ENCODE data around the gene NEGR1. TPM values are rescaled to one million over a fixed set of nuclear protein-coding genes. Genes with fewer than 3 reads are reported as not detected.

The NEGR1 gene
- total and polyA plus RNA-seq, 10 donors = 0.07 to 1.3 (median 0.54) TPM

DNA sequence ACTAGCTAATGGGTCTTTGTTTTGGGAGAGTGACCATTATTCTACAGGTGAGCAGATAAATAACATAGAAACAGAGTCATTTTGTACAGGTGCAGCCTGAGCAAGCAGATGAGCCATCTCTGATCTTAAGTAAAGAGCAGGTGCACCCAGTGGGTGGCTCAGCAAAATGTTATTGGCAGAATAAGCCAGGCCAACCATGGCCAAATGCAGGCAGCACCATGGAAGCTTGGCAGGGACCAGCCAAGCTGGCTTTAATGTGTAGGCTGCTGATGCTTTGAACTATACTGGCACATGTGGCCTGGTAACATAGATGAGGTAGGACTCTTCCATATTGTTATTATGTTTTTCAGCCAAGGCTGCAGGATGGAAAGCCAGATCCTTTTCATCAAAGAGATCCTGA, 648.2 kb downstream of the NEGR1 start:
- intact Hi-C loops (cut with DNase I; ENCODE audit: low total_unique reads) = no loop called here
- peaks cover 0 to 5% (median 0%) of the 10 kb centered on the region in 8 donors for H3K9me3 ChIP-seq
- no peaks in the 10 kb centered on the region for H3K27me3 ChIP-seq (replicated peaks in 1 of 7)
- TF ChIP-seq POLR2AphosphoS5 (IDR thresholded peaks at IDR 0.05) = no peak
- TF ChIP-seq, protein P1, sequence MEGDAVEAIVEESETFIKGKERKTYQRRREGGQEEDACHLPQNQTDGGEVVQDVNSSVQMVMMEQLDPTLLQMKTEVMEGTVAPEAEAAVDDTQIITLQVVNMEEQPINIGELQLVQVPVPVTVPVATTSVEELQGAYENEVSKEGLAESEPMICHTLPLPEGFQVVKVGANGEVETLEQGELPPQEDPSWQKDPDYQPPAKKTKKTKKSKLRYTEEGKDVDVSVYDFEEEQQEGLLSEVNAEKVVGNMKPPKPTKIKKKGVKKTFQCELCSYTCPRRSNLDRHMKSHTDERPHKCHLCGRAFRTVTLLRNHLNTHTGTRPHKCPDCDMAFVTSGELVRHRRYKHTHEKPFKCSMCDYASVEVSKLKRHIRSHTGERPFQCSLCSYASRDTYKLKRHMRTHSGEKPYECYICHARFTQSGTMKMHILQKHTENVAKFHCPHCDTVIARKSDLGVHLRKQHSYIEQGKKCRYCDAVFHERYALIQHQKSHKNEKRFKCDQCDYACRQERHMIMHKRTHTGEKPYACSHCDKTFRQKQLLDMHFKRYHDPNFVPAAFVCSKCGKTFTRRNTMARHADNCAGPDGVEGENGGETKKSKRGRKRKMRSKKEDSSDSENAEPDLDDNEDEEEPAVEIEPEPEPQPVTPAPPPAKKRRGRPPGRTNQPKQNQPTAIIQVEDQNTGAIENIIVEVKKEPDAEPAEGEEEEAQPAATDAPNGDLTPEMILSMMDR (IDR thresholded peaks at IDR 0.05 in 8 of 11, conservative IDR thresholded peaks at IDR 0.05 in 3 of 11) = no peak
- no peak for TF ChIP-seq POLR2A (IDR thresholded peaks at IDR 0.05)
- H3K27ac ChIP-seq = no peak overlapping the region
- no peak for DNase-seq
- H3K4me1 ChIP-seq = no peaks in the 10 kb centered on the region
- no peaks in the 10 kb centered on the region for H3K36me3 ChIP-seq
- no peak overlapping the region for H3K4me3 ChIP-seq

DNA sequence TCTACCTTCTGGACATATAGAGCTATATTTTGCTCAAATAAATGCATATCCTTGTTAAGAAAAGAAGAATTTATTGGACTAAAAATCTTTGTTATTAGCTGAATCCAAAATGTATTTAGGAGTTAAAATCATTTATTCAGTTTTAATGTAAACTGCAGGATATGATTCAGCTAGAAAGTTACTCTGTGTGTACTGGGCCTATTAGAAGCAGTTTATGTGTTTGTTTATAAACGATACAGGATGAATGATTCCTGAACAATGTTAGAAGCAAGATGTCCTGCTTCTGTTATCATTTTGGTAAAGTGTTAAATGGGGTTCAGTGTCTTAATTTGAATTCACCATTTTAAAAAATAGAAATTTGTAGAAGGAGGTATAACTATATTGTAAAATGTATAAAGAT, 652.3 kb downstream of the NEGR1 start:
- Histone ChIP-seq H3K9me3 (peaks cover 0 to 32% (median 0%) of the 10 kb centered on the region in 8 donors), H3K36me3 (no peaks in the 10 kb centered on the region), H3K4me3 (no peak overlapping the region), H3K27ac (no peak overlapping the region), H3K27me3 (replicated peaks in 1 of 7) (no peaks in the 10 kb centered on the region), H3K4me1 (no peaks in the 10 kb centered on the region)
- TF ChIP-seq, protein P1 (IDR thresholded peaks at IDR 0.05 in 8 of 11, conservative IDR thresholded peaks at IDR 0.05 in 3 of 11) = no peak
- TF ChIP-seq POLR2AphosphoS5 (IDR thresholded peaks at IDR 0.05) (no peak), POLR2A (IDR thresholded peaks at IDR 0.05) (no peak)
- intact Hi-C loops (cut with DNase I; ENCODE audit: low total_unique reads) = no loop called here
- DNase-seq = no peak
- WGBS, 5 donors = 81 to 92% (median 89%) methylated on average over 1 of the region's 1 CpG

DNA sequence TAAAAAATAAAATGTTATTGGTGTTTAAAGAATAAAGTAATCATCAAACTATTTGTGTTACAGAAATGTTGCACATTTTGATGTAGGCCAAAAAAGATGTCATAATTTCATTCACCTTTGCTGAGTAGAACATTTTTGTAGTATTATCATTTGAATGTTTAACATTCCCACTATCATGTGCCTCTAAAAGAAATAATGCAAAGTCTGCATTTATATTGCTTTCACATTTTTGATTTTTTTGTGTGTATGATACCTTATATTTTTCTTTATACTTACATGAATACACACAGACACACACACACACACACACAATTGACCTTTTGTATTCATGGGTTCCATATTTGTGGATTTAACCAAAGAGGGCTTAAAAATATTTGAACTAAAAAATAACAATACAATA, 657.3 kb downstream of the NEGR1 start:
- Histone ChIP-seq H3K4me3 (no peak overlapping the region), H3K27me3 (replicated peaks in 1 of 7) (no peaks in the 10 kb centered on the region), H3K36me3 (no peaks in the 10 kb centered on the region), H3K4me1 (no peaks in the 10 kb centered on the region), H3K27ac (no peak overlapping the region), H3K9me3 (peaks cover 0 to 29% (median 0%) of the 10 kb centered on the region in 8 donors)
- TF ChIP-seq POLR2A (IDR thresholded peaks at IDR 0.05) = no peak
- TF ChIP-seq, protein P1 (IDR thresholded peaks at IDR 0.05 in 8 of 11, conservative IDR thresholded peaks at IDR 0.05 in 3 of 11) = no peak
- TF ChIP-seq POLR2AphosphoS5 (IDR thresholded peaks at IDR 0.05) = no peak
- intact Hi-C loops (cut with DNase I; ENCODE audit: low total_unique reads) = no loop called here
- DNase-seq = no peak

DNA sequence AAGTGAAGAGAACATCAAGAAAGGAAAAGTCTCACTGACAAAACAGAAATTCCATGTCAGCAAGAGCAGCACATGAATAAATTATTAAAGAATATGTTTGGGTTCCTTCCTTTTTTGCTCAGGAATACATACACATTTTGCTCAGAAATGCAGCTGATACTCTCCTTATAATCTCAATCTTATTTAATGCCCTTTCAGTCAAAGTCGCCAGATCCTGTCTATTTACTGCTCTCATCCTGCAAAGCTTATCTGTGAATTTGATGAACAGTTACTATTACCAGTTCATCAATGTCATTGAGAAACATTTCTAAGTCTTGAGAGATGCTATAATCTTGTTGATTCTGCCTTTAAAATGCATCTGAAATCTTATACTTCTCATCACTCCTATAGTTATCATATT, 658.5 kb downstream of the NEGR1 start:
- Histone ChIP-seq H3K9me3 (peaks cover 0 to 28% (median 0%) of the 10 kb centered on the region in 8 donors), H3K36me3 (no peaks in the 10 kb centered on the region), H3K27me3 (replicated peaks in 1 of 7) (no peaks in the 10 kb centered on the region), H3K4me1 (no peaks in the 10 kb centered on the region), H3K4me3 (no peak overlapping the region), H3K27ac (no peak overlapping the region)
- 87 to 94% (median 91%) methylated on average over 1 of the region's 1 CpG for WGBS, 5 donors
- no peak for TF ChIP-seq POLR2A (IDR thresholded peaks at IDR 0.05)
- TF ChIP-seq, protein P1 (IDR thresholded peaks at IDR 0.05 in 8 of 11, conservative IDR thresholded peaks at IDR 0.05 in 3 of 11) = no peak
- TF ChIP-seq POLR2AphosphoS5 (IDR thresholded peaks at IDR 0.05) = no peak
- intact Hi-C loops (cut with DNase I; ENCODE audit: low total_unique reads) = no loop called here
- no peak for DNase-seq
